Measurements from ENCODE around the gene IRF2BP1.

The IRF2BP1 gene

GRCh38 chr19:45863840-45864628, 21.9 kb downstream of the IRF2BP1 start, which contains the start of gene FOXA3 (continued):
- TF ChIP-seq ZNF423 (tag by site-specific recombination; IDR thresholded peaks at IDR 0.05), result no peak
- no peak for TF ChIP-seq ZNF274 (IDR thresholded peaks at IDR 0.05; ENCODE audit: low read length)
- no peak for TF ChIP-seq ZNF274 (tag by site-specific recombination; IDR thresholded peaks at IDR 0.05; ENCODE audit: borderline replicate concordance)
- TF ChIP-seq ZNF501 (tag by site-specific recombination; IDR thresholded peaks at IDR 0.05), result no peak
- TF ChIP-seq ZFP3 (tag by site-specific recombination; IDR thresholded peaks at IDR 0.05; ENCODE audit: low read depth), result no peak
- TF ChIP-seq ZNF24 (tag by site-specific recombination; IDR thresholded peaks at IDR 0.05), result peak; percentile 70; the same call in 1 of the 2 replicates
- TF ChIP-seq KLF8 (tag by site-specific recombination; IDR thresholded peaks at IDR 0.05), result no peak
- peak; percentile 25; the same call in 1 of the 2 replicates for TF ChIP-seq ZNF623 (tag by site-specific recombination; IDR thresholded peaks at IDR 0.05)
- no peak for TF ChIP-seq KLF16 (tag by site-specific recombination; IDR thresholded peaks at IDR 0.05)
- no peak for TF ChIP-seq ZNF768 (tag by site-specific recombination; IDR thresholded peaks at IDR 0.05)
- TF ChIP-seq ZNF157 (tag by site-specific recombination; IDR thresholded peaks at IDR 0.05), result no peak
- 0 out of 2 replicates have a peak, but pooled peaks have one; percentile 39 for TF ChIP-seq ZSCAN30 (tag by site-specific recombination; IDR thresholded peaks at IDR 0.05)
- peak; percentile 32; the same call in 1 of the 2 replicates for TF ChIP-seq EGR2 (tag by site-specific recombination; IDR thresholded peaks at IDR 0.05; ENCODE audit: low read depth)
- TF ChIP-seq PRDM2 (tag by site-specific recombination; IDR thresholded peaks at IDR 0.05; ENCODE audit: borderline replicate concordance), result no peak
- TF ChIP-seq ZNF19 (tag by site-specific recombination; IDR thresholded peaks at IDR 0.05; ENCODE audit: low read depth), result no peak
- TF ChIP-seq ZBTB44 (tag by site-specific recombination; IDR thresholded peaks at IDR 0.05), result peak; percentile 22; the same call in 1 of the 2 replicates
- peak; percentile 77 for TF ChIP-seq ZBTB10 (tag by site-specific recombination; IDR thresholded peaks at IDR 0.05)
- no peak for TF ChIP-seq ZNF248 (tag by site-specific recombination; IDR thresholded peaks at IDR 0.05)
- TF ChIP-seq ZNF211 (tag by site-specific recombination; IDR thresholded peaks at IDR 0.05; ENCODE audit: low read depth), result no peak
- no peak for TF ChIP-seq ZNF223 (tag by site-specific recombination; IDR thresholded peaks at IDR 0.05)
- TF ChIP-seq ZNF561 (tag by site-specific recombination; IDR thresholded peaks at IDR 0.05; ENCODE audit: borderline replicate concordance), result peak; percentile 37; the same call in 1 of the 2 replicates
- TF ChIP-seq YY1 (tag by site-specific recombination; IDR thresholded peaks at IDR 0.05), result no peak
- TF ChIP-seq ZNF16 (tag by site-specific recombination; IDR thresholded peaks at IDR 0.05; ENCODE audit: low read depth), result 0 out of 2 replicates have a peak, but pooled peaks have one; percentile 43
- no peak for TF ChIP-seq ZNF155 (tag by site-specific recombination; IDR thresholded peaks at IDR 0.05)
- no peak; the same call in 1 of the 2 replicates for TF ChIP-seq ZNF660 (tag by site-specific recombination; IDR thresholded peaks at IDR 0.05)
- no peak; the same call in 1 of the 2 replicates for TF ChIP-seq ZNF580 (tag by site-specific recombination; IDR thresholded peaks at IDR 0.05)
- no peak for TF ChIP-seq ELK4 (IDR thresholded peaks at IDR 0.05; ENCODE audit: borderline replicate concordance, low read depth, low read length)

All from HEK293 (cell line).